Fibroblast of skin of left quadriceps (primary cell): ENCODE measurements around the gene USP17L20.
"Not testable (repeated sequence)": the region's sequence is repeated elsewhere in the genome, so short reads cannot be mapped to it uniquely, and the experiment has no call there.

Source experiments
- DNase-seq, 2 experiments: peaks; one replicate each; pipeline ENCODE4 v3.0.0-alpha.2; 2013; ENCODE audit warnings: low read depth in 2 of 2

USP17L20 gene

GRCh38 chr4:9257824-9258223 is at the start of gene USP17L20:
Gene USP17L20, plus strand, starts transcription at chr4:9258124. Its CDS starts 0 bp downstream, at chr4:9258124.
- not testable (repeated sequence) for DNase-seq

- DNase-seq, result not testable (repeated sequence)
Measured at GRCh38 chr4:9210357-9210756, 47.6 kb upstream of the USP17L20 start, which contains the start of gene USP17L10. Gene USP17L10, plus strand, starts transcription at chr4:9210657. Its CDS starts 0 bp downstream, at chr4:9210657.

- DNase-seq, result not testable (repeated sequence)
Measured at GRCh38 chr4:9214701-9215100, 43.2 kb upstream of the USP17L20 start.

GRCh38 chr4:9215105-9215504 is 42.8 kb upstream of the USP17L20 start, which contains the start of gene USP17L11:
Gene USP17L11, plus strand, starts transcription at chr4:9215405. Its CDS starts 0 bp downstream, at chr4:9215405.
- DNase-seq, result not testable (repeated sequence)

- DNase-seq, result not testable (repeated sequence)
Measured at GRCh38 chr4:9219852-9220251, 38.1 kb upstream of the USP17L20 start, which contains the start of gene USP17L12. Gene USP17L12, plus strand, starts transcription at chr4:9220152. Its CDS starts 0 bp downstream, at chr4:9220152.

- DNase-seq, result not testable (repeated sequence)
Measured at GRCh38 chr4:9224596-9224995, 33.3 kb upstream of the USP17L20 start, which contains the start of gene USP17L13. Gene USP17L13, plus strand, starts transcription at chr4:9224896. Its CDS starts 0 bp downstream, at chr4:9224896.

- DNase-seq, result not testable (repeated sequence)
Measured at GRCh38 chr4:9230249-9230648, 27.7 kb upstream of the USP17L20 start.

- not testable (repeated sequence) for DNase-seq
Measured at GRCh38 chr4:9234085-9234484, 23.8 kb upstream of the USP17L20 start, which contains the start of gene USP17L15. Gene USP17L15, plus strand, starts transcription at chr4:9234385. Its CDS starts 0 bp downstream, at chr4:9234385.

- DNase-seq, result not testable (repeated sequence)
Measured at GRCh38 chr4:9238461-9238860, 19.5 kb upstream of the USP17L20 start.

GRCh38 chr4:9243579-9243978 is 14.3 kb upstream of the USP17L20 start, which contains the start of gene USP17L17:
Gene USP17L17, plus strand, starts transcription at chr4:9243879. Its CDS starts 0 bp downstream, at chr4:9243879.
- not testable (repeated sequence) for DNase-seq

- not testable (repeated sequence) for DNase-seq
Measured at GRCh38 chr4:9247953-9248680, 9.8 kb upstream of the USP17L20 start, which contains the start of gene USP17L18. Gene USP17L18, plus strand, starts transcription at chr4:9248630. Its CDS starts 0 bp downstream, at chr4:9248630.

GRCh38 chr4:9253078-9253477 is 4.8 kb upstream of the USP17L20 start, which contains the start of gene USP17L19:
Gene USP17L19, plus strand, starts transcription at chr4:9253378. Its CDS starts 0 bp downstream, at chr4:9253378.
- not testable (repeated sequence) for DNase-seq

- DNase-seq, result not testable (repeated sequence)
Measured at GRCh38 chr4:9262572-9262971, 4.6 kb downstream of the USP17L20 start, which contains the start of gene USP17L21. Gene USP17L21, plus strand, starts transcription at chr4:9262872. Its CDS starts 0 bp downstream, at chr4:9262872.

- not testable (repeated sequence) for DNase-seq
Measured at GRCh38 chr4:9267319-9267718, 9.4 kb downstream of the USP17L20 start, which contains the start of gene USP17L22. Gene USP17L22, plus strand, starts transcription at chr4:9267619. Its CDS starts 0 bp downstream, at chr4:9267619.

GRCh38 chr4:9271719-9272118 is 13.8 kb downstream of the USP17L20 start:
- DNase-seq, result not testable (repeated sequence)
